GM18868 (cell line): ENCODE data around the gene PSME3.
"Not testable (repeated sequence)": the region's sequence is repeated elsewhere in the genome, so short reads cannot be mapped to it uniquely, and the experiment has no call there.

ENCODE experiments used
- ATAC-seq: cut with Tn5 transposase; IDR thresholded peaks from one replicate; pipeline ENCODE4 v1.9.1; 2021; ENCODE audit warnings: mild to moderate bottlenecking, moderate library complexity; ENCODE audit not compliant: unreplicated experiment

Gene PSME3

GRCh38 chr17:42849031-42849430 is 15.8 kb downstream of the PSME3 start:
- ATAC-seq, result no peak

DNA sequence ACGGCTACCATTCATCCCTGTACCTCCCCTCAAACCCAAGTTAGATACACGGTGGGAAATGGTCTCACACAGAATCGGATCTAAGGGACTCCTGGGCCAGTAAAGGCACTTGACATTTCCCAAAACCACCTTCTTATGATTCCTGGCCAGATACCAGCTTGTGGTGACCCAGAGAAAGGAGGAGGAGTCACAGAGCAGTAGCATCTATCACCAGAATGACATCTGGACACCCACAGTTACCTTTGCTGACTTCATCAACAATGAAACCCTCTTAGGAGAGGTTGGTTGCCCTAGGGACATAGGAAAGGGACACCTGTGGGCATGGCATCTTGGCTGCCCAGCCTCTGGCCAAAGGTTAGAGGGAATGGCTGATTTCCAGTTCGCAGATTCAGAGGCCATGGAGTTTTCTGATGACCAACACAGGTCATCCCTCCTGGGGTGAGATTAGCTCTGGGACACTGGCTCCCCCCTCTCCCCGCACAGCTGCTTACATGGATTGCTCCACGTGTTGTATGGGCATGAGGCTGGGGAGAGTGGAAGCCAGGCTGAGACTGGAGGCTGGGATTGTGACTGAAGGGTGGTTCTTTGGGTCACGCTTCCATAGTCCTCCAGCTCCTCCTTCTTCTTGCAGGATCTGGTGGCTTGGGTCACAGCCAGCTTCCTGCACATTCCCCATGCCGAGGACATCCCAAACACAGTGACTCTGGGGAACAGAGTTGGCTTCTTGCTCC is 16.4 kb downstream of the PSME3 start:
- ATAC-seq, result no peak

DNA sequence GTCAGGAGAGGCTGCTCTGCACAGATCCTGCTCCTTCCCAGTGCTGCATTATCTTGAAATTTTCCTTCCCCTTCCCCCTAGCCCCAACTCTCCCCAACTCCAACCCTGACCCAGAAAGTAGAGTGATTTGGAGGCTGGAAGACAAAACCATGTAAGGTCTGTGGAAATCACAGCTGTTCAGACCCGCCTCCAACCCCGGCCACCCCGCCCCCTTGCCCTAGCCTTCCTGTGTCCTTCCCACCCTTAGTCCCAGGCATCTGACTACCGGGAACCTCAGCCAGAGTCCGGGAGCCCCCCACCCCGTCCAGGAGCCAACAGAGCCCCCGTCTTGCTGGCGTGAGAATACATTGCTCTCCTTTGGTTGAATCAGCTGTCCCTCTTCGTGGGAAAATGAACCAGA is 17.8 kb downstream of the PSME3 start, which contains the start of gene AOC3:
Gene AOC3, plus strand, starts transcription at position 246 of the 400 bp plus-strand sequence. Its CDS starts 145 bp downstream, at position 391.
- no peak for ATAC-seq

DNA sequence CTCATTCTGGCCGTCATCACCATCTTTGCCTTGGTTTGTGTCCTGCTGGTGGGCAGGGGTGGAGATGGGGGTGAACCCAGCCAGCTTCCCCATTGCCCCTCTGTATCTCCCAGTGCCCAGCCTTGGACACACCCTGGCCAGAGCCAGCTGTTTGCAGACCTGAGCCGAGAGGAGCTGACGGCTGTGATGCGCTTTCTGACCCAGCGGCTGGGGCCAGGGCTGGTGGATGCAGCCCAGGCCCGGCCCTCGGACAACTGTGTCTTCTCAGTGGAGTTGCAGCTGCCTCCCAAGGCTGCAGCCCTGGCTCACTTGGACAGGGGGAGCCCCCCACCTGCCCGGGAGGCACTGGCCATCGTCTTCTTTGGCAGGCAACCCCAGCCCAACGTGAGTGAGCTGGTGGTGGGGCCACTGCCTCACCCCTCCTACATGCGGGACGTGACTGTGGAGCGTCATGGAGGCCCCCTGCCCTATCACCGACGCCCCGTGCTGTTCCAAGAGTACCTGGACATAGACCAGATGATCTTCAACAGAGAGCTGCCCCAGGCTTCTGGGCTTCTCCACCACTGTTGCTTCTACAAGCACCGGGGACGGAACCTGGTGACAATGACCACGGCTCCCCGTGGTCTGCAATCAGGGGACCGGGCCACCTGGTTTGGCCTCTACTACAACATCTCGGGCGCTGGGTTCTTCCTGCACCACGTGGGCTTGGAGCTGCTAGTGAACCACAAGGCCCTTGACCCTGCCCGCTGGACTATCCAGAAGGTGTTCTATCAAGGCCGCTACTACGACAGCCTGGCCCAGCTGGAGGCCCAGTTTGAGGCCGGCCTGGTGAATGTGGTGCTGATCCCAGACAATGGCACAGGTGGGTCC is 18.4 kb downstream of the PSME3 start:
- not testable (repeated sequence) for ATAC-seq

DNA sequence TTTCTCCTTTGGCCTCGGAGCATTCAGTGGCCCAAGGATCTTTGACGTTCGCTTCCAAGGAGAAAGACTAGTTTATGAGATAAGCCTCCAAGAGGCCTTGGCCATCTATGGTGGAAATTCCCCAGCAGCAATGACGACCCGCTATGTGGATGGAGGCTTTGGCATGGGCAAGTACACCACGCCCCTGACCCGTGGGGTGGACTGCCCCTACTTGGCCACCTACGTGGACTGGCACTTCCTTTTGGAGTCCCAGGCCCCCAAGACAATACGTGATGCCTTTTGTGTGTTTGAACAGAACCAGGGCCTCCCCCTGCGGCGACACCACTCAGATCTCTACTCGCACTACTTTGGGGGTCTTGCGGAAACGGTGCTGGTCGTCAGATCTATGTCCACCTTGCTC is 19.2 kb downstream of the PSME3 start:
- ATAC-seq, result no peak

GRCh38 chr17:42853004-42853403 is 19.8 kb downstream of the PSME3 start:
- ATAC-seq, result no peak

DNA sequence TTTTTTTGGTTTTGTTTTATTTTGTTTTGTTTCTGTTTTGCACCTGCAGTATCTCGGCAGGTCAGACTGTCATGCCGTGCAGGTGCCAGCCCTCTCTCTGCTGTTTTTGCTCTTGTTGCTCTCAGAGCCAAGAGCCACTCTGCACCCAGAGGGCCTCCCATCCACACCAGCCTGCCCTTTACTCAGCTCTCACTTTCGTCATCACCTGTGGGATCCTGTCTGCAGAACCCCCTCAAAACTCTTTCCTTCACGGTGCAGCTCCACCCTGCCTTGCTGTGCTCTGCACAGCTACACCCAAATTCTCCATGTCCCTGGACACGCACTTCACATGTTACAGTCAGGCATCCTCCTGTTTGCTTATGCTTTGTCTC is 20.4 kb downstream of the PSME3 start:
- no peak for ATAC-seq

GRCh38 chr17:42853968-42854790 is 21.0 kb downstream of the PSME3 start:
- no peak for ATAC-seq

GRCh38 chr17:42855048-42855596 is 21.9 kb downstream of the PSME3 start:
- ATAC-seq, result no peak

DNA sequence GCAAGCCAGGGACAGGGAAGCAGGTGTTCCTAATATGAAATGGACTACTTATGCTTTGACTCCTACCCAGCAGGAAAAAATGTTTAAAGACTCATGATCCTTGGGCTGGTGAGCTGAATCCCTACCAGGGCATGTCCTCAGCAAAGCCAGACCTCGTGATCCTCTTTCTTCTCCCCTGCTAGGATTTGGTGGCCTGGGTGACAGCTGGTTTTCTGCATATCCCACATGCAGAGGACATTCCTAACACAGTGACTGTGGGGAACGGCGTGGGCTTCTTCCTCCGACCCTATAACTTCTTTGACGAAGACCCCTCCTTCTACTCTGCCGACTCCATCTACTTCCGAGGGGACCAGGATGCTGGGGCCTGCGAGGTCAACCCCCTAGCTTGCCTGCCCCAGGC is 22.9 kb downstream of the PSME3 start:
- ATAC-seq, result not testable (repeated sequence)

GRCh38 chr17:42856516-42856915 is 23.3 kb downstream of the PSME3 start:
- not testable (repeated sequence) for ATAC-seq

DNA sequence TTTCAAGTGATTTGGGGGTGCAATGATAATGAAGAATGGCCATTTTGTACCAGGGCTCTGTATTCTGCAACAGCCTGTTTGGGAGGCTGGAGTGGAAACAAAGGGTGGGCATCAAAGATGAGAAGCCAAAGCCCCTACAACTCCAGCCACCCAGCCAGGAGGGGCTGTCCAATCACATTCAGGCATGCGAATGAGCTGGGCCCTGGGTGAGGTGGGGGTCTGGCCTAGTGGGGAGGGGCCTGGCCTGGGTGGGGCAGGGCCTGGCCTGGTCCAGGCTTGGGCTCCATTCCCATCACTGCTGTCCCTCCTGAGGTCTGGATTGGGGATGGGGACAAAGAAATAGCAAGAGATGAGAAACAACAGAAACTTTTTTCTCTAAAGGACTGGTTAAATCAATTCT is 24.2 kb downstream of the PSME3 start:
- no peak for ATAC-seq

DNA sequence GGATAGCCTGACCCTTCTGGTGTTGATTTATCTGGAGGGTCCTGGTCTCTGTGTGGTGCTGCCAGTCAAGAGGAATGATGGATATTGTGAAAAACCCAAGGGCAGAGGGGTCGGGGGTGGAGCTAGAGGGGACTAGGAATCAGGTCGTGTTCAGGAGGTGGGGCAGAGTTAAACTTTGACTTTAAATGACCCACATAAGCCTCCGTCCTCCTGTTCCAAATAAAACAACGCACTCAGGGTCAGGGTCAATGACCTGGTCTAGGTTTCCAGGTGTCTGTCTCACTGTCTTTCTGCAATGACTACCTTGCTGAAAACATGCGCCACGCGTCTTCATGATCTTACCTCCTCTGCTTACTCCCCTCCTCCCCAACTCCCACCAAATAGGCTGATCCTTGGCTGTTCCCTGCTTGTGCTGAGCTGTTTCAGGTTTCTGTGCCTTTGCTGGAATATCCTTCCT is 32.5 kb downstream of the PSME3 start:
- ATAC-seq, result no peak

- ATAC-seq, result no peak
Measured at GRCh38 chr17:42866216-42866615, 33.0 kb downstream of the PSME3 start.

- ATAC-seq, result no peak
Measured at GRCh38 chr17:42866631-42867575, 33.7 kb downstream of the PSME3 start.

DNA sequence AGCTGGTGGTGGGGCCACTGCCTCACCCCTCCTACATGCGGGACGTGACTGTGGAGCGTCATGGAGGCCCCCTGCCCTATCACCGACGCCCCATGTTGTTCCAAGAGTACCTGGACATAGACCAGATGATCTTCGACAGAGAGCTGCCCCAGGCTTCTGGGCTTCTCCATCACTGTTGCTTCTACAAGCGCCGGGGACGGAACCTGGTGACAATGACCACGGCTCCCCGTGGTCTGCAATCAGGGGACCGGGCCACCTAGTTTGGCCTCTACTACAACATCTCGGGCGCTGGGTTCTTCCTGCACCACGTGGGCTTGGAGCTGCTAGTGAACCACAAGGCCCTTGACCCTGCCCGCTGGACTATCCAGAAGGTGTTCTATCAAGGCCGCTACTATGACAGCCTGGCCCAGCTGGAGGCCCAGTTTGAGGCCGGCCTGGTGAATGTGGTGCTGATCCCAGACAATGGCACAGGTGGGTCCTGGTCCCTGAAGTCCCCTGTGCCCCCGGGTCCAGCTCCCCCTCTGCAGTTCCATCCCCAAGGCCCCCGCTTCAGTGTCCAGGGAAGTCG is 34.6 kb downstream of the PSME3 start:
- ATAC-seq, result not testable (repeated sequence)

DNA sequence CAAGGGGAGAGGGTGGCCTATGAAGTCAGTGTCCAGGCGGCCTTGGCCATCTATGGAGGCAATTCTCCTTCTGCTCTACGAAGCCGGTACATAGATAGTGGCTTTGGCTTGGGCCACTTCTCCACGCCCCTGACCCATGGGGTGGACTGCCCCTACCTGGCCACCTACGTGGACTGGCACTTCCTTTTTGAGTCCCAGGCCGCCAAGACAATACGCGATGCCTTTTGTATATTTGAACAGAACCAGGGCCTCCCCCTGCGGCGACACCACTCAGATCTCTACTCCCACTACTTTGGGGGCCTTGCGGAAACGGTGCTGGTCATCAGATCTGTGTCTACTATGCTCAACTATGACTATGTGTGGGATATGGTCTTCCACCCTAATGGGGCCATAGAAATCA is 35.1 kb downstream of the PSME3 start:
- no peak for ATAC-seq

- ATAC-seq, result no peak
Measured at GRCh38 chr17:42871647-42872046, 38.5 kb downstream of the PSME3 start.

- ATAC-seq, result no peak
Measured at GRCh38 chr17:42872251-42872965, 39.2 kb downstream of the PSME3 start.
